DOHH2 (cell line): ENCODE data around the gene ACTR5.

Source experiments
- H3F3A ChIP-seq: fragments of 200-600 bp; sonication (generic), shearing (Covaris generic); 2 replicates; pipeline ENCODE4 v1.6.0; 2016; ENCODE audit warnings: antibody characterized with exemption, mild to moderate bottlenecking; ENCODE audit not compliant: control insufficient read depth, insufficient read depth
- H3K27ac ChIP-seq: fragments of 200-600 bp; sonication (generic); 2 replicates; pipeline ENCODE4 v1.5.1; 2014; ENCODE audit warnings: low read depth, mild to moderate bottlenecking, low read length, moderate library complexity
- H3K27me3 ChIP-seq: fragments of 200-600 bp; sonication (generic); 2 replicates; pipeline ENCODE4 v1.6.1; 2014; ENCODE audit warnings: mild to moderate bottlenecking, low read length, mixed read lengths; ENCODE audit not compliant: control insufficient read depth
- H3K36me3 ChIP-seq: fragments of 200-600 bp; sonication (generic); 2 replicates; pipeline ENCODE4 v1.6.1; 2014; ENCODE audit warnings: mild to moderate bottlenecking, low read length, moderate library complexity, mixed read lengths; ENCODE audit not compliant: control insufficient read depth
- H3K4me1 ChIP-seq: fragments of 200-600 bp; sonication (generic); 2 replicates; pipeline ENCODE4 v1.6.1; 2014; ENCODE audit warnings: mild to moderate bottlenecking, low read length, mixed read lengths; ENCODE audit not compliant: control insufficient read depth
- H3K4me2 ChIP-seq: fragments of 200-600 bp; sonication (generic); 2 replicates; pipeline ENCODE4 v1.6.0; 2014; ENCODE audit warnings: mild to moderate bottlenecking, low read length, moderate library complexity
- H3K4me3 ChIP-seq: fragments of 200-600 bp; sonication (generic); 2 replicates; pipeline ENCODE4 v1.5.1; 2014; ENCODE audit warnings: mild to moderate bottlenecking, low read length, mixed read lengths
- H3K79me2 ChIP-seq: fragments of 200-600 bp; sonication (generic); 2 replicates; pipeline ENCODE4 v1.6.1; 2014; ENCODE audit warnings: mild to moderate bottlenecking, low read length, mixed read lengths; ENCODE audit not compliant: control insufficient read depth
- H3K9me2 ChIP-seq: fragments of 200-600 bp; sonication (generic); replicated peaks from 2 replicates; pipeline ENCODE4 v1.6.1; 2014; ENCODE audit warnings: mild to moderate bottlenecking, low read length, mixed read lengths; ENCODE audit not compliant: control insufficient read depth
- H3K9me3 ChIP-seq: fragments of 200-600 bp; sonication (generic); 2 replicates; pipeline ENCODE4 v1.6.1; 2014; ENCODE audit warnings: antibody characterized with exemption, low read length, mixed read lengths; ENCODE audit not compliant: control insufficient read depth, insufficient read depth
- H4K20me1 ChIP-seq: fragments of 200-600 bp; sonication (generic); 2 replicates; pipeline ENCODE4 v1.6.0; 2014; ENCODE audit warnings: low read depth, mild to moderate bottlenecking, antibody characterized with exemption, low read length, moderate library complexity; ENCODE audit not compliant: control insufficient read depth, insufficient read depth
- EZH2phosphoT487 ChIP-seq: fragments of 200-600 bp; sonication (generic); IDR thresholded peaks from 2 replicates; pipeline ENCODE4 v1.6.1; 2017; ENCODE audit warnings: borderline replicate concordance, mild to moderate bottlenecking, antibody characterized with exemption, low read length, moderate library complexity, mixed read lengths
- TF ChIP-seq, protein P1 (sequence below): fragments of 200-600 bp; sonication (generic); IDR thresholded peaks from one replicate; pipeline ENCODE4 v1.5.1; 2014; ENCODE audit warnings: antibody characterized with exemption, mild to moderate bottlenecking, low read depth, low read length; ENCODE audit not compliant: poor library complexity, severe bottlenecking

The ACTR5 gene

DNA sequence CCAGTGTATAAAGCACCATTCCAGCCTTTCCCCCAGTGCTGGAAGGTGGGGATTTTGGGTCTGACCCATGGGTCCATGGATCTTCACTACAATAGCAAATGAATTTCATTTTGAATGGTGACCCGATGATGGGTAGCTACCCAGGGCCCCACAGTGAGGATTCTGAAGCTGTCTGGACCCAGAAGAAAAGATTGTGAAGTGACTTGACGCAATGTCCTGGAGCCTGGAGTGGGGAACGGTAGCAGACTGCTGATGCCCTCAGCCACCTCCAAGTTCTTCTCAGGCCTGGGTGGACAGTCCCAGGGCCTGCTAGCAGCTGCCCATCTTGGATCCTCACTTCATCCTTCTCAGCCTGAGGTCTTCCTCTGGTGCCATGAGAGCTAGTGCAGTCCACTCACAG lies 47.3 kb upstream of the ACTR5 start:
- no peaks in the 10 kb centered on the region for H3K79me2 ChIP-seq
- H3K9me2 ChIP-seq: no peaks in the 10 kb centered on the region
- no peaks in the 10 kb centered on the region for H4K20me1 ChIP-seq
- peaks cover 23% of the 10 kb centered on the region; the same call in 1 of the 2 replicates for H3K27me3 ChIP-seq
- H3F3A ChIP-seq: no peaks in the 10 kb centered on the region
- no peaks in the 10 kb centered on the region for H3K9me3 ChIP-seq
- TF ChIP-seq EZH2phosphoT487: no peak
- TF ChIP-seq, protein P1, sequence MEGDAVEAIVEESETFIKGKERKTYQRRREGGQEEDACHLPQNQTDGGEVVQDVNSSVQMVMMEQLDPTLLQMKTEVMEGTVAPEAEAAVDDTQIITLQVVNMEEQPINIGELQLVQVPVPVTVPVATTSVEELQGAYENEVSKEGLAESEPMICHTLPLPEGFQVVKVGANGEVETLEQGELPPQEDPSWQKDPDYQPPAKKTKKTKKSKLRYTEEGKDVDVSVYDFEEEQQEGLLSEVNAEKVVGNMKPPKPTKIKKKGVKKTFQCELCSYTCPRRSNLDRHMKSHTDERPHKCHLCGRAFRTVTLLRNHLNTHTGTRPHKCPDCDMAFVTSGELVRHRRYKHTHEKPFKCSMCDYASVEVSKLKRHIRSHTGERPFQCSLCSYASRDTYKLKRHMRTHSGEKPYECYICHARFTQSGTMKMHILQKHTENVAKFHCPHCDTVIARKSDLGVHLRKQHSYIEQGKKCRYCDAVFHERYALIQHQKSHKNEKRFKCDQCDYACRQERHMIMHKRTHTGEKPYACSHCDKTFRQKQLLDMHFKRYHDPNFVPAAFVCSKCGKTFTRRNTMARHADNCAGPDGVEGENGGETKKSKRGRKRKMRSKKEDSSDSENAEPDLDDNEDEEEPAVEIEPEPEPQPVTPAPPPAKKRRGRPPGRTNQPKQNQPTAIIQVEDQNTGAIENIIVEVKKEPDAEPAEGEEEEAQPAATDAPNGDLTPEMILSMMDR: no peak
- no peaks in the 10 kb centered on the region for H3K4me1 ChIP-seq
- H3K36me3 ChIP-seq: no peaks in the 10 kb centered on the region
- no peak overlapping the region for H3K27ac ChIP-seq
- no peak overlapping the region for H3K4me3 ChIP-seq
- H3K4me2 ChIP-seq: no peak overlapping the region

DNA sequence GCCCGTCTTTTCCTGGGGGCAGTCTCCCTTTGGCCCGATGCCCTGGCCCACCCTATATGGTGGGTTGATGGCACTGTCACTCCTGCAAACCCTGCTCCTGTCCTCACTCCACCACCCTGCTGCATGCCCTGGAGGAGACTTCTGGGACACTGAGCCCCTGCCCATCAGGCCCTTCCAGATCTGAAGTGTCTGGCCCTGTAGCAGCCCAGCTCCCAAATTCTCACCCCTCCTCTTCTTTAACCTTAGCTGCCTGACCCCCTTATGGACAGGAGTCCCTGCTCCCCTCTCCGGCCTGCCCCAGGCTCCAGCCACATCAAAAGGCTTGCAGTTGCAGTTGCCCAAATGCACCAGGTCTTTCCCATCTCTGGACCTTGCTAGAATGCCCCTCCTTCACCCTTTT lies 44.7 kb upstream of the ACTR5 start:
- Histone ChIP-seq H3K9me3 (no peaks in the 10 kb centered on the region), H3K4me3 (no peak overlapping the region), H3K9me2 (no peaks in the 10 kb centered on the region), H3K27ac (no peak overlapping the region), H3K4me2 (no peak overlapping the region), H4K20me1 (no peaks in the 10 kb centered on the region), H3F3A (no peaks in the 10 kb centered on the region), H3K79me2 (no peaks in the 10 kb centered on the region), H3K27me3 (peaks cover 25% of the 10 kb centered on the region; the same call in 1 of the 2 replicates), H3K36me3 (no peaks in the 10 kb centered on the region), H3K4me1 (no peaks in the 10 kb centered on the region)
- TF ChIP-seq EZH2phosphoT487: no peak
- TF ChIP-seq, protein P1: no peak

DNA sequence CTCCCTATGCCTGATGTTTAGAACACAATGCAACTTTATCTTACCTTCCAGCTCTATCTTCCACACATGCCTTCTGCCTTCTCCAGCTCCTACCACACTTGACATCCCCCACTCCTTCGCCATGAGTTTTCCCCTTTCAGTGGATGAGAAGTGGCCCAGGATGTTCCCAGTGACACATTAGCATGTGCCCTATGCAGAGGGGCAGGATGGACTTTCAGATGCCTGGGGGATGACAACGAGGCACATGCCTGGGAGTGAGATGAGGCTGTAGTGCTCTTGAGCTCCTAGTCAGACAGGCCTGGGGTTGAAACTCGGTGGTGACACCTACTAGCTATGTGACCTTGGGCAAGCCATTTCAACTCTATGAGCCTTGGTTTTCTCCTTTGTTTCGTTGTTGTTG lies 44.1 kb upstream of the ACTR5 start:
- TF ChIP-seq, protein P1: no peak
- no peak for TF ChIP-seq EZH2phosphoT487
- peaks cover 25% of the 10 kb centered on the region; the same call in 1 of the 2 replicates for H3K27me3 ChIP-seq
- H3F3A ChIP-seq: no peaks in the 10 kb centered on the region
- H3K27ac ChIP-seq: no peak overlapping the region
- H3K9me2 ChIP-seq: no peaks in the 10 kb centered on the region
- H4K20me1 ChIP-seq: no peaks in the 10 kb centered on the region
- H3K4me3 ChIP-seq: no peak overlapping the region
- H3K79me2 ChIP-seq: no peaks in the 10 kb centered on the region
- no peak overlapping the region for H3K4me2 ChIP-seq
- H3K9me3 ChIP-seq: no peaks in the 10 kb centered on the region
- H3K36me3 ChIP-seq: no peaks in the 10 kb centered on the region
- H3K4me1 ChIP-seq: no peaks in the 10 kb centered on the region
